Central memory CD8-positive, alpha-beta T cell (primary cell): Measurements from ENCODE around the gene PTGDS.

ENCODE experiments used
- ATAC-seq: fragments of 150-1000 bp; cut with Tn5 transposase; replicated peaks from 2 replicates; pipeline ENCODE4 v1.10.0; 2022; ENCODE audit warnings: mild to moderate bottlenecking, moderate FRiP score, moderate number of reproducible peaks; ENCODE audit not compliant: poor library complexity, severe bottlenecking; ENCODE audit errors: extremely low read depth
- DNase-seq, 2 donors: peaks; one replicate each; pipeline ENCODE4 v3.0.0; 2021; ENCODE audit warnings: low spot score in 2 of 2
- H3K27ac Mint-ChIP-seq: one replicate; pipeline ENCODE4 v1.8.0; 2022; ENCODE audit warnings: low read depth, mild to moderate bottlenecking, moderate library complexity, mixed read lengths
- H3K27me3 Mint-ChIP-seq: one replicate; pipeline ENCODE4 v1.8.0; 2022; ENCODE audit warnings: mixed read lengths
- H3K36me3 Mint-ChIP-seq: one replicate; pipeline ENCODE4 v1.8.0; 2022; ENCODE audit warnings: mild to moderate bottlenecking, moderate library complexity, mixed read lengths; ENCODE audit not compliant: insufficient read depth
- H3K4me1 Mint-ChIP-seq: one replicate; pipeline ENCODE4 v1.8.0; 2022; ENCODE audit warnings: mixed read lengths
- H3K4me3 Mint-ChIP-seq: one replicate; pipeline ENCODE4 v1.8.0; 2022; ENCODE audit warnings: mild to moderate bottlenecking, moderate library complexity, mixed read lengths
- H3K9me3 Mint-ChIP-seq: one replicate; pipeline ENCODE4 v1.8.0; 2022; ENCODE audit warnings: mixed read lengths

Gene PTGDS

GRCh38 chr9:136947955-136948510, 29.3 kb upstream of the PTGDS start:
- Mint-ChIP-seq H3K4me1 (peaks cover 14% of the 10 kb centered on the region), H3K9me3 (no peaks in the 10 kb centered on the region), H3K36me3 (peaks cover 25% of the 10 kb centered on the region), H3K27me3 (no peaks in the 10 kb centered on the region), H3K27ac (no peak overlapping the region), H3K4me3 (peak overlapping the region; percentile 83)
- no peak for DNase-seq
- ATAC-seq: no peak

GRCh38 chr9:136949239-136949816, 28.0 kb upstream of the PTGDS start:
- DNase-seq: no peak
- H3K4me3 Mint-ChIP-seq: peak overlapping the region; percentile 83
- H3K27me3 Mint-ChIP-seq: no peaks in the 10 kb centered on the region
- H3K27ac Mint-ChIP-seq: peak overlapping the region; percentile 78
- peaks cover 18% of the 10 kb centered on the region for H3K36me3 Mint-ChIP-seq
- H3K4me1 Mint-ChIP-seq: peaks cover 14% of the 10 kb centered on the region
- no peak for ATAC-seq
- no peaks in the 10 kb centered on the region for H3K9me3 Mint-ChIP-seq

GRCh38 chr9:136949817-136950655, 27.3 kb upstream of the PTGDS start:
- peaks cover 14% of the 10 kb centered on the region for H3K4me1 Mint-ChIP-seq
- H3K27me3 Mint-ChIP-seq: no peaks in the 10 kb centered on the region
- peak overlapping the region; percentile 83 for H3K4me3 Mint-ChIP-seq
- ATAC-seq (peak; percentile 97), DNase-seq (peak; percentile 95 to 97)
- H3K9me3 Mint-ChIP-seq: no peaks in the 10 kb centered on the region
- H3K27ac Mint-ChIP-seq: peak overlapping the region; percentile 78
- peaks cover 13% of the 10 kb centered on the region for H3K36me3 Mint-ChIP-seq

DNA sequence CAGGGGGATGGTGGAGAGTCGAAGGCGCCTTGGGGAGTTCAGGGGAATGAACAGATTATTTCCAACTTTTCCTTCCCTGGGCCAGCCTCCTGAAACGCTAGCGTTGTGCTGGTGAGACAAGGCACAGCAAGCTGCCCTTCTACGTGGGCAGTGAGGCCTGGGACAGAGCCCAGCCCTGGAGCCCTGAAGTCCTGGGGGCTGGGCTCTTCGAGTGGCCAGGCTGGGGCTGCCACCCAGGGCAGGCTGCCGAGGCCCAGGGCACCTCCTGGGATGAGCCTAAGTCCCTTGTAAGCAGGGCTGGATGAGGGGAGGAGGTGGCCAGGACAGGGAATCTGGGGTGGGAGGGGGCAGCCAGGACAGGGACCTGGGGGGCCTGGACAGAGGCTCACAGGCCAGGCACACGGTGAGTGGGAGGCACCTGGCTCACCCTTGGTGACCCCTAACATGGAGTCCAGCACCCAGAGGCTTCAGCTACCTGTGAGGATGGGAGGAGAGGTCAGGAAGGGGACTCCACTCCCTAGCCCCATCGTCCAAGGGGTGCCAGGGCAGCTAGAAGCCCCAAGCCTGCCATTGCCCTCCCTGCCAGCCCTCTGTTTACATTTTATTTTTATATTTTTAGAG, 26.5 kb upstream of the PTGDS start:
- DNase-seq: no peak
- no peak for ATAC-seq
- no peak overlapping the region for H3K27ac Mint-ChIP-seq
- H3K36me3 Mint-ChIP-seq: peaks cover 6% of the 10 kb centered on the region
- H3K4me3 Mint-ChIP-seq: peak overlapping the region; percentile 83
- peaks cover 13% of the 10 kb centered on the region for H3K4me1 Mint-ChIP-seq
- no peaks in the 10 kb centered on the region for H3K9me3 Mint-ChIP-seq
- H3K27me3 Mint-ChIP-seq: no peaks in the 10 kb centered on the region

- H3K4me3 Mint-ChIP-seq: no peak within 1 kb of the TSS
- H3K36me3 Mint-ChIP-seq: peaks cover 6% of the 10 kb centered on the region
Measured at GRCh38 chr9:136951541-136952320, 25.6 kb upstream of the PTGDS start, which contains the start of gene LCN12. Gene LCN12, plus strand, starts transcription at chr9:136952273. Its CDS starts 55 bp downstream, at chr9:136952328.

DNA sequence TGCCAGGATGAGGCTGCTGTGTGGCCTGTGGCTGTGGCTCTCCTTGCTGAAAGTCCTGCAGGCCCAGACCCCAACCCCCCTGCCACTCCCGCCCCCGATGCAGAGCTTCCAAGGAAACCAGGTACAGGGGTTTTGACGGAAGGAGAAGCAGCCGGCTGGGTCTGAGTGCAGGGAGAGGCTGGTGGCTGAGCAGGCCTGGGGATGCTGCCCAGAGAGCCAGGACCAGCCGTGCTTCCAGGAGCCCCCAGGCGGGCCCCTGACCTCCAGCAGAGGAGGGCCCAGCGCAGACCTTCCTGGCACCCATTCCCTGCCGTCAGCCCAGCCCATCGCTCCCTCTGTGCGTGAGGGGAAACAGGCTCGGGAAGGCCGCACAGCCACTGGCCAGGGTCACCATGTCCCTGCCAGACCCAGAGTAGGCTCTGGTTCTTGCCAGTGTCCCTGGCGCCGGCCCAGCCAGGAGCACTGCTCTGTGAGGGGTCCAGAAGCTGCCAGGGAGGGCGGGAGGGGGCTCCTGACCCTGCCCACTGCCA, 24.9 kb upstream of the PTGDS start:
- ATAC-seq (no peak), DNase-seq (no peak)
- H3K9me3 Mint-ChIP-seq: no peaks in the 10 kb centered on the region
- peaks cover 13% of the 10 kb centered on the region for H3K4me1 Mint-ChIP-seq
- no peaks in the 10 kb centered on the region for H3K27me3 Mint-ChIP-seq
- no peak overlapping the region for H3K27ac Mint-ChIP-seq
- H3K4me3 Mint-ChIP-seq: no peak overlapping the region
- peaks cover 6% of the 10 kb centered on the region for H3K36me3 Mint-ChIP-seq

More at GRCh38 chr9:136951541-136952320, 25.6 kb upstream of the PTGDS start, which contains the start of gene LCN12:
- Mint-ChIP-seq H3K27ac (peak within 1 kb of the TSS; percentile 46), H3K4me1 (peaks cover 13% of the 10 kb centered on the region), H3K27me3 (no peaks in the 10 kb centered on the region), H3K9me3 (no peaks in the 10 kb centered on the region)
- ATAC-seq: no peak
- DNase-seq: no peak

DNA sequence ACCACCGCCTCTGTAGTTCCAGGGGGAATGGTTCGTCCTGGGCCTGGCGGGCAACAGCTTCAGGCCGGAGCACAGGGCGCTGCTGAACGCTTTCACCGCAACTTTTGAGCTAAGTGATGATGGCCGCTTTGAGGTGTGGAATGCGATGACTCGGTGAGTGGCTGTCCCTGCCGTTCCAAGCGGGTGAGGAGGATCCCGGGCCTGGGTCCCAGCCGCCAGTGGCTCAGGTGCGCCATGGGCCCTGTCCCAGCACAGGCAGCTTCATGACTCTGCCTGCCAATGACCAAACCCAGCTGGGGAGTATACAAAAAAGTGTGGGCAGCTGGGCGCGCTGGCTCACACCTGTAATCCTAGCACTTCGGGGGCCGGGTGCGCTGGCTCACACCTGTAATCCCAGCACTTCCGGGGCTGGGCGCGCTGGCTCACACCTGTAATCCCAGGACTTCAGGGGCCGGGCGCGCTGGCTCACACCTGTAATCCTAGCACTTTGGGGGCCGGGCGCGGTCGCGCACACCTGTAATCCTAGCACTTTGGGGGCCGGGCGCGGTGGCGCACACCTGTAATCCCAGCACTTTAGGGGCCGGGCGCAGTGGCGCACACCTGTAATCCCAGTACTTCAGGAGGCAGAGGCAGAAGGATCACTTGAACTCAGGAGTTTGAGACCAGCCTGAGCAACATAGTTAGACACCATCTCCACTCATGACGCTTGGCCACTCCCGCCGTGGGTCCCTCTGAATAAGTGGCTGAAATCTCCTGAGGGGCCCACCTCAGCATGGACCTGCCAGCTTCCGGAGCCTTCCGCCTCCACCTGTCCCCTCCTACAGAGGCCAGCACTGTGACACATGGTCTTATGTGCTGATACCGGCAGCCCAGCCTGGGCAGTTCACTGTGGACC, 24.2 kb upstream of the PTGDS start:
- Mint-ChIP-seq H3K4me1 (peaks cover 19% of the 10 kb centered on the region), H3K27me3 (no peaks in the 10 kb centered on the region), H3K4me3 (no peak overlapping the region), H3K9me3 (no peaks in the 10 kb centered on the region), H3K36me3 (peaks cover 6% of the 10 kb centered on the region), H3K27ac (no peak overlapping the region)
- ATAC-seq: no peak
- DNase-seq: no peak

GRCh38 chr9:136953771-136954269, 23.5 kb upstream of the PTGDS start:
- no peak for ATAC-seq
- H3K4me3 Mint-ChIP-seq: no peak overlapping the region
- no peaks in the 10 kb centered on the region for H3K27me3 Mint-ChIP-seq
- H3K9me3 Mint-ChIP-seq: no peaks in the 10 kb centered on the region
- DNase-seq: no peak
- no peak overlapping the region for H3K27ac Mint-ChIP-seq
- peaks cover 6% of the 10 kb centered on the region for H3K36me3 Mint-ChIP-seq
- H3K4me1 Mint-ChIP-seq: peaks cover 26% of the 10 kb centered on the region

- Mint-ChIP-seq H3K4me3 (no peak overlapping the region), H3K27ac (no peak overlapping the region), H3K27me3 (no peaks in the 10 kb centered on the region), H3K9me3 (no peaks in the 10 kb centered on the region), H3K36me3 (peaks cover 5% of the 10 kb centered on the region), H3K4me1 (peaks cover 31% of the 10 kb centered on the region)
- no peak for DNase-seq
- ATAC-seq: no peak
Measured at GRCh38 chr9:136954270-136955083, 22.8 kb upstream of the PTGDS start.

GRCh38 chr9:136955202-136955942, 21.9 kb upstream of the PTGDS start:
- Mint-ChIP-seq H3K4me1 (peaks cover 31% of the 10 kb centered on the region), H3K27ac (no peak overlapping the region), H3K9me3 (no peaks in the 10 kb centered on the region), H3K27me3 (no peaks in the 10 kb centered on the region), H3K36me3 (peaks cover under 1% of the 10 kb centered on the region), H3K4me3 (no peak overlapping the region)
- ATAC-seq (no peak), DNase-seq (no peak)
